HFFc6 (cell line): ENCODE measurements around the gene PSMG2. TPM values are rescaled to one million over a fixed set of nuclear protein-coding genes. Genes with fewer than 3 reads are reported as not detected.

Experiments used
- DNase-seq: peaks from one replicate; pipeline ENCODE4 v3.0.0-alpha.2; 2018
- H3K27ac Mint-ChIP-seq: 2 replicates; pipeline ENCODE4 v1.8.0; 2020; ENCODE audit warnings: mild to moderate bottlenecking, mixed read lengths
- H3K27me3 Mint-ChIP-seq: 2 replicates; pipeline ENCODE4 v1.8.0; 2021; ENCODE audit warnings: mild to moderate bottlenecking, moderate library complexity, mixed read lengths; ENCODE audit not compliant: insufficient read depth
- H3K36me3 Mint-ChIP-seq: 2 replicates; pipeline ENCODE4 v1.8.0; 2021; ENCODE audit warnings: low read depth, mixed read lengths
- H3K4me1 Mint-ChIP-seq: 2 replicates; pipeline ENCODE4 v1.8.0; 2020; ENCODE audit warnings: low read depth, mixed read lengths
- H3K4me3 Mint-ChIP-seq: 2 replicates; pipeline ENCODE4 v1.8.0; 2020; ENCODE audit warnings: mild to moderate bottlenecking, moderate library complexity, mixed read lengths
- H3K9me3 Mint-ChIP-seq: 2 replicates; pipeline ENCODE4 v1.8.0; 2020; ENCODE audit warnings: mild to moderate bottlenecking, mixed read lengths
- CTCF ChIP-seq: fragments of 200-600 bp; sonication (generic); IDR thresholded peaks from 2 replicates; pipeline ENCODE4 v1.5.0; 2021; ENCODE audit warnings: antibody characterized with exemption, mild to moderate bottlenecking
- total RNA-seq, 6 experiments: library from RNA; stranded (reverse); fragmentation: NEBNext Ultra II Directional; extraction: Animal tissue kit (Norgen Biotek cat#: 25700); gene quantifications; 2 replicates in 1 of 6; 3 replicates in 5 of 6; pipeline ENCODE4 v1.2.3, GENCODE V29; 2021

Gene PSMG2
- total RNA-seq, 6 experiments from 2014 or later = 55.9 to 78.3 (median 70.4) TPM

DNA sequence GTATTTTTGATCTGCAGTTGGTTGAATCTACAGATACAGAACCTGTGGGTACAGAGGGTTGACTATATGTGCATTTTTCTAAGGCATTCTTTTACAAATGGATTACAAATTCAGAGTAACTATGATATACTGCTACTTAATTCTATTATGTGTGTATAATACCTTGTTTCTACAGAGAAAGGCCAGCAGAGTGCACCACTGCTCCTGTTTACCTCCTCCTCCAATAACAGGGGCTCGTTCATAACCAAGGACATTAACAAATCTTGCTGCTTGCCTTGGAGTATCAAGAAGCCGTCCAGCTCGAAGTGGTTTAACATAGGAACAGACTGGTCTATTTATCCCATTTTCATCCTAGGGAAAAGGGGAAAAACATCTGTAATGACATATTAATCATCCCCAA is 16.7 kb upstream of the PSMG2 start:
- H3K4me3 Mint-ChIP-seq = no peak overlapping the region
- H3K36me3 Mint-ChIP-seq = no peaks in the 10 kb centered on the region
- H3K27ac Mint-ChIP-seq = no peak overlapping the region
- peak; percentile 22 for DNase-seq
- no peaks in the 10 kb centered on the region for H3K27me3 Mint-ChIP-seq
- no peaks in the 10 kb centered on the region for H3K9me3 Mint-ChIP-seq
- peak; percentile 28 for TF ChIP-seq CTCF
- no peaks in the 10 kb centered on the region for H3K4me1 Mint-ChIP-seq

- H3K27ac Mint-ChIP-seq = no peak overlapping the region
- H3K4me3 Mint-ChIP-seq = no peak overlapping the region
- TF ChIP-seq CTCF = no peak
- peaks cover 7% of the 10 kb centered on the region for H3K4me1 Mint-ChIP-seq
- no peaks in the 10 kb centered on the region; the same call in 1 of the 2 replicates for H3K27me3 Mint-ChIP-seq
- DNase-seq = no peak
- H3K9me3 Mint-ChIP-seq = no peaks in the 10 kb centered on the region
- peaks cover 10% of the 10 kb centered on the region for H3K36me3 Mint-ChIP-seq
Measured at GRCh38 chr18:12689256-12689850, 13.5 kb upstream of the PSMG2 start.

DNA sequence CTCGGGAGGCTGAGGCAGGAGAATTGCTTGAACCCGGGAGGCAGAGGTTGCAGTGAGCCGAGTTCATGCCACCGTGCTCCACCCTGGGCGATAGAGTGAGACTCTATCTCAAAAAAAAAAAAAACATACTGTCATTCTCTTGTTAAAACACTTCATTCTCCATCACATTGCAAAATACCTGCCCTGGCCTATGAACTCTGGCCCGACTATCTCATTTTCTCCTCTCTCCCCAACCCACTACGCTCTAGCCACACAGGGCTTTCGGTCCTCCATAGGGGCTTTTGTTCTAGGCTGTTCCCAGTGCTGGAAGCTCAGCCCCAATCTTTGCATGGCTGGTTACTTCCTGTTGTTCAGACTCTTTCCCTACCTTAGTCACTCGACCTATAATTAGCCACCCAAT is 10.6 kb upstream of the PSMG2 start:
- H3K27ac Mint-ChIP-seq = no peak overlapping the region
- no peak overlapping the region for H3K4me3 Mint-ChIP-seq
- DNase-seq = no peak
- peaks cover 10% of the 10 kb centered on the region for H3K4me1 Mint-ChIP-seq
- H3K27me3 Mint-ChIP-seq = no peaks in the 10 kb centered on the region; the same call in 1 of the 2 replicates
- H3K36me3 Mint-ChIP-seq = peaks cover 12% of the 10 kb centered on the region
- no peak for TF ChIP-seq CTCF
- no peaks in the 10 kb centered on the region for H3K9me3 Mint-ChIP-seq

DNA sequence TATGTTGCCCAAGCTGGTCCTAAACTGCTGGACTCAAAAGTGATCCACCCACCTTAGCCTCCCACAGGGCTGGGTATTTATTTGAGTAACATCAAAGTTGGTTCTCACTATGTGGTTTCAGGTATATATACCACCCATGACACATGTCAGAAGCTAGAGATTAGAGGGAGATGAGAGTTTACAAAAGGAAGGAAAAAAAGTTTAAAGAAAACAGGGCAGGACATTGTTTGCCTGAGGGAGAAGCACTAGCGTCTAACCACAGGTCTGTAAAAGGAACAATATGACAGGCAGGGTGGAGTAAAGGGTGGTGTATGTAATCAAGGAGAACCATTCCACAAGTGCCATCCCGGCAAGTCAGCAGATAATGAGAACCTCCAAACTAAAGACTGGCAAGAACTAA is 8.8 kb upstream of the PSMG2 start:
- no peaks in the 10 kb centered on the region; the same call in 1 of the 2 replicates for H3K27me3 Mint-ChIP-seq
- peaks cover 10% of the 10 kb centered on the region for H3K4me1 Mint-ChIP-seq
- no peak overlapping the region for H3K4me3 Mint-ChIP-seq
- no peak for DNase-seq
- TF ChIP-seq CTCF = no peak
- H3K36me3 Mint-ChIP-seq = peaks cover 17% of the 10 kb centered on the region
- H3K9me3 Mint-ChIP-seq = no peaks in the 10 kb centered on the region
- no peak overlapping the region for H3K27ac Mint-ChIP-seq

DNA sequence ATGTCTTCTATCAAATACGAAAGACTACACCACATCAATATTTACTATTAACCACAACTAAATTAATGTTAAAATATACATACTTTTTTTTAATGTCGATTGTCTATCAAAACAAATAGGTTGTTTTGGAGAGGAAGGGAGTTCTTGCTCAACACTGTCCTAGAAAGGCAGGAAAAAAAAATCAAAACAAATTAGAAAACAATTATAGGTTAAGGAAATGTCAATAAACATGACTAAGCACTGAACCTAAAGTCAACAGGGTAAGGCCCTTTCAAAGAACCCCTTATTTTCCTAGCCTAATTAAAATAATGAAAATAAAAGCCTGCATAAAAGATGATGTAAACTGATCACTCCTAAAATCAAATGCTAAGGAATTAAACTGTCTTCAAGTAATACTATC is 3.1 kb upstream of the PSMG2 start:
- Mint-ChIP-seq H3K4me1 (peaks cover 34% of the 10 kb centered on the region), H3K36me3 (peaks cover 24% of the 10 kb centered on the region), H3K9me3 (peaks cover 8% of the 10 kb centered on the region; the same call in 1 of the 2 replicates), H3K27ac (no peak overlapping the region), H3K27me3 (no peaks in the 10 kb centered on the region), H3K4me3 (no peak overlapping the region)
- DNase-seq = no peak
- TF ChIP-seq CTCF = no peak
